Mucosa of descending colon (tissue), 3 donors: ENCODE measurements around the gene EPS8. TPM values are rescaled to one million over a fixed set of nuclear protein-coding genes. Genes with fewer than 3 reads are reported as not detected.

Experiments used
- ATAC-seq: fragments of 200-7000 bp; cut with Tn5 transposase; one replicate; pipeline ENCODE4 v1.9.1; 2020; ENCODE audit warnings: mild to moderate bottlenecking, moderate library complexity
- DNase-seq, 3 donors: peaks; one replicate each; pipeline ENCODE4 v3.0.0-alpha.2; 2020
- H3K36me3 ChIP-seq: fragments of 200-600 bp; one replicate; pipeline ENCODE4 v1.8.0; 2021; ENCODE audit warnings: low read depth, mild to moderate bottlenecking
- H3K4me1 ChIP-seq: fragments of 200-600 bp; one replicate; pipeline ENCODE4 v1.8.0; 2021; ENCODE audit warnings: low read depth, mild to moderate bottlenecking
- H3K4me3 ChIP-seq: fragments of 200-600 bp; one replicate; pipeline ENCODE4 v1.8.0; 2021; ENCODE audit warnings: mild to moderate bottlenecking
- H3K9me3 ChIP-seq: fragments of 200-600 bp; one replicate; pipeline ENCODE4 v1.8.0; 2021; ENCODE audit warnings: mild to moderate bottlenecking
- CTCF ChIP-seq: fragments of 200-600 bp; IDR thresholded peaks from one replicate; pipeline ENCODE4 v1.8.0; 2022; ENCODE audit warnings: antibody characterized with exemption, mild to moderate bottlenecking
- intact Hi-C, 2 donors: fragments of 100-400 bp; cut with DNase I in 1 of 2; cut with micrococcal nuclease in 1 of 2; formaldehyde crosslinking; loops; one replicate each; pipeline versions ENCODE4 v1.11.0 to v1.11.1; 2022; cut with DNase I, micrococcal nuclease
- total RNA-seq, 3 donors: library from RNA; stranded (reverse); fragmentation: NEBNext Ultra II Directional in 2 of 3; extraction: Animal tissue kit (Norgen Biotek cat#: 25700) in 2 of 3; gene quantifications; one replicate each; pipeline versions ENCODE4 v1.2.1 to v1.2.4, GENCODE V29; 2021 to 2023
- donor health status: DM: no; HTN: no; CAD: no; lungs with moderate emphysema.
- donor health status: DM: no; HTN: no; CAD: no.
- donor health status: DM: no; HTN: yes; CAD: no.

EPS8 gene
- total RNA-seq, 3 donors from 2014 or later = 100 to 204 (median 135) TPM

DNA sequence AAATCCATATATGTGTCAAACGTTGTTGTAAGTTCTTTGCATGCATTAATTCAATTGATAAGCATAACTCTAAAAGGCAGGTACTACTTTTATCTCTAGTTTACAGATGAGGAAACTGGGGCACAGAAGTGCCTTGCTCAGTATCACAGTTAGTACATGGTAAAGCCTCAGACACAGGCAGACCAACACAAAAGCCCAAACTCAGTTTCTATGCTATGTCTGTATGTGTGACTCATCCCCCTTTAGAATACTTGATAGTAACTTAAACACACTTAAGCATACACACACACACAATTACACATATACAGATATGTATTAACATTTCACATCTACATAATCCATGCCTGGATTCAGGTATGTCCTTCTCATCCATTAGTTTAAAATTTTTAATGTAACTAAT, 88.0 kb downstream of the EPS8 start:
- intact Hi-C loops = no loop called here
- ATAC-seq = no peak

GRCh38 chr12:15700595-15700994, 88.6 kb downstream of the EPS8 start:
- no peak for TF ChIP-seq CTCF
- peaks cover 47% of the 10 kb centered on the region for H3K4me1 ChIP-seq

More for the DNA sequence above, 88.0 kb downstream of the EPS8 start:
- Histone ChIP-seq H3K36me3 (no peaks in the 10 kb centered on the region), H3K9me3 (no peaks in the 10 kb centered on the region), H3K4me3 (no peak overlapping the region), H3K4me1 (peaks cover 49% of the 10 kb centered on the region)
- no peak for DNase-seq
- no peak for TF ChIP-seq CTCF

DNA sequence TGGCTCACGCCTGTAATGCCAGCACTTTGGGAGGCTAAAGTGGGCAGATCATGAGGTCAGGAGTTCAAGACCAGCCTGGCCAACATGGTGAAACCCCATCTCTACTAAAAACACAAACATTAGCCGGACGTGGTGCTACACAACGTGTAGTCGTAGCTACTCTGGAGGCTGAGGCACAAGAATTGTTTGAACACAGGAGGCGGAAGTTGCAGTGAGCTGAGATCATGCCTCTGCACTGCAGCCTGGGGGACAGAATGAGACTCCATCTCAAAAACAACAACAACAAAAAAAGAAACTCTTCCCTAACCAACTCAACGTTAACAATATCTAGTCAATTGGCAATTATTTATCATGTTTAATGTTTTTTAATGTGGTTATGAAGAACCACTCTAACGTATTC, 89.3 kb downstream of the EPS8 start:
- Histone ChIP-seq H3K9me3 (no peaks in the 10 kb centered on the region), H3K36me3 (no peaks in the 10 kb centered on the region), H3K4me3 (no peak overlapping the region), H3K4me1 (peaks cover 47% of the 10 kb centered on the region)
- DNase-seq (no peak), ATAC-seq (no peak)
- intact Hi-C loops = no loop called here
- no peak for TF ChIP-seq CTCF

More at GRCh38 chr12:15700595-15700994, 88.6 kb downstream of the EPS8 start:
- H3K36me3 ChIP-seq = no peaks in the 10 kb centered on the region
- ATAC-seq = peak; percentile 74
- no peak overlapping the region for H3K4me3 ChIP-seq
- intact Hi-C loops = no loop called here
- no peaks in the 10 kb centered on the region for H3K9me3 ChIP-seq
- no peak for DNase-seq

DNA sequence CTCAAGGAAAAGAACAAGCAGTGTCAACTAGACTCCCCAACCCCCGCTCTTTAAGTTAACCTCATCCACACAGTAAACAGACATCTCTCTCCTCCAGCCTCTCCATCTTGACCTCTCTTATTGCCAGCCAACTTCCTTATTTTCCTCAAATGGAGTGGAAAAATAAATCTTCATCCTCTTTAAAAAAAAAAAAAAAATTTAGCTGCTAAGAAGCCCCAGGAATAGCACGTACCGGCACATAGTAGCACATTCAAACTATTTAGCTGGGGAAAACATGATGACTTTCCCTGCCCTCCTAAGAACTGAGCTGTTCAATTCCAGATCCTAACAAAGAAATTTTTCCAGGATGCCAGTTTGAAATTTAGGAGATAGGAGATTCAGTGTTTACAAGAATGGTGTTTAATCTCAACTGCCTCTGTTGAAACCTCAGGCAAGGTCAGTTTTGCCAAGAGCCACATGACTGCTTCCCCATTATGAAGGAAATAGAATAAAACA, 90.8 kb downstream of the EPS8 start:
- Histone ChIP-seq H3K4me3 (no peak overlapping the region), H3K36me3 (no peaks in the 10 kb centered on the region), H3K4me1 (peaks cover 46% of the 10 kb centered on the region), H3K9me3 (no peaks in the 10 kb centered on the region)
- intact Hi-C loops = no loop called here
- ATAC-seq (peak; percentile 75), DNase-seq (peak in 1 of 3 donors; percentile 63)
- no peak for TF ChIP-seq CTCF

DNA sequence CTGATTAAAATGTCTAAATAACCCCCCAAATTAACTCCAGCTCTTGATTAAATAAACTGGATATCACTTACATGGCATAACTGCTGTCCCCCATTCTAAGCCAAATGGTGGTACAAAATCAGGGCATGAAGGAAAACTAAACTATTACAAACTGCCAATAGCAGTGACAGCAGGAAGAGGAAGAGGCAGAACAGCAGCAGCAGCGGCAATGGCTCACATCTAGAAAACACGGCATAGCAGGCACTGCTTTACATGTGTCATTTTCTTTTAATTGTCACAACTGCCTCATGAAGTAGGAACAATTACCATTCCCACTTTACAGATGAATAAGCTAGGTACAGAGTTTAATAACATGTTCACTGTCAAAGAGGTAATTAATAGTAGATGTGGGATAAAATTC, 92.0 kb downstream of the EPS8 start:
- DNase-seq (no peak), ATAC-seq (no peak)
- Histone ChIP-seq H3K4me1 (peaks cover 40% of the 10 kb centered on the region), H3K4me3 (no peak overlapping the region), H3K36me3 (no peaks in the 10 kb centered on the region), H3K9me3 (no peaks in the 10 kb centered on the region)
- intact Hi-C loops = no loop called here
- TF ChIP-seq CTCF = no peak
